Immature natural killer cell (primary cell): ENCODE data around the gene ACSL4. TPM values are rescaled to one million over a fixed set of nuclear protein-coding genes. Genes with fewer than 3 reads are reported as not detected.
"Not testable (repeated sequence)": the region's sequence is repeated elsewhere in the genome, so short reads cannot be mapped to it uniquely, and the experiment has no call there.

Experiments
- DNase-seq, 3 donors: peaks; one replicate each; pipeline ENCODE4 v3.0.0; 2022; ENCODE audit warnings: mixed read lengths in 1 of 3
- H3K27ac Mint-ChIP-seq, 6 donors: one replicate each; pipeline ENCODE4 v1.8.0; 2020; ENCODE audit warnings: mixed read lengths in 6 of 6, mild to moderate bottlenecking in 5 of 6, inconsistent platforms in 4 of 6, moderate library complexity in 3 of 6
- H3K27me3 Mint-ChIP-seq, 3 donors: one replicate each; pipeline ENCODE4 v1.8.0; 2020 to 2021; ENCODE audit warnings: low read depth in 3 of 3, mild to moderate bottlenecking in 3 of 3, mixed read lengths in 3 of 3, moderate library complexity in 3 of 3, inconsistent platforms in 1 of 3
- H3K36me3 Mint-ChIP-seq, 3 donors: one replicate each; pipeline ENCODE4 v1.8.0; 2020; ENCODE audit warnings: mixed read lengths in 3 of 3, inconsistent platforms in 2 of 3, mild to moderate bottlenecking in 2 of 3
- H3K4me1 Mint-ChIP-seq, 2 donors: one replicate each; pipeline ENCODE4 v1.8.0; 2020; ENCODE audit warnings: inconsistent platforms in 2 of 2, mild to moderate bottlenecking in 2 of 2, mixed read lengths in 2 of 2, moderate library complexity in 1 of 2
- H3K4me3 Mint-ChIP-seq, 5 donors: one replicate each; pipeline ENCODE4 v1.8.0; 2020; ENCODE audit warnings: mild to moderate bottlenecking in 5 of 5, mixed read lengths in 5 of 5, inconsistent platforms in 3 of 5, moderate library complexity in 3 of 5
- H3K9me3 Mint-ChIP-seq, 6 donors: one replicate each; pipeline ENCODE4 v1.8.0; 2020; ENCODE audit warnings: mild to moderate bottlenecking in 6 of 6, mixed read lengths in 6 of 6, inconsistent platforms in 4 of 6, moderate library complexity in 3 of 6
- polyA plus RNA-seq, 3 donors: library from polyadenylated mRNA; unstranded; fragments of 300-500 nt; fragmentation: Illumina TruSeq; gene quantifications; one replicate each; pipeline ENCODE4 v1.2.3, GENCODE V29; 2021

The ACSL4 gene
- polyA plus RNA-seq, 3 donors from 2014 or later, result 2.6 to 9.5 (median 8.7) TPM

- no peak overlapping the region for H3K27ac Mint-ChIP-seq
- peaks cover 0 to 3% (median 1%) of the 10 kb centered on the region in 3 donors for H3K27me3 Mint-ChIP-seq
Observed at GRCh38 chrX:109681475-109682081, 51.5 kb downstream of the ACSL4 start.

GRCh38 chrX:109679820-109680219 lies 53.2 kb downstream of the ACSL4 start:
- Mint-ChIP-seq H3K9me3 (no peaks in the 10 kb centered on the region), H3K27me3 (peaks cover 0 to 3% (median 1%) of the 10 kb centered on the region in 3 donors), H3K4me3 (no peak overlapping the region), H3K36me3 (peaks cover 0 to 3% (median 0%) of the 10 kb centered on the region in 3 donors), H3K4me1 (peaks cover 0 to 3% of the 10 kb centered on the region in 2 donors), H3K27ac (peak overlapping the region in 1 of 6 donors; percentile 8)
- no peak for DNase-seq

More at GRCh38 chrX:109681475-109682081, 51.5 kb downstream of the ACSL4 start:
- Mint-ChIP-seq H3K36me3 (peaks cover 0 to 3% (median 0%) of the 10 kb centered on the region in 3 donors), H3K9me3 (no peaks in the 10 kb centered on the region), H3K4me1 (peaks cover 0 to 3% of the 10 kb centered on the region in 2 donors), H3K4me3 (no peak overlapping the region)
- no peak for DNase-seq

DNA sequence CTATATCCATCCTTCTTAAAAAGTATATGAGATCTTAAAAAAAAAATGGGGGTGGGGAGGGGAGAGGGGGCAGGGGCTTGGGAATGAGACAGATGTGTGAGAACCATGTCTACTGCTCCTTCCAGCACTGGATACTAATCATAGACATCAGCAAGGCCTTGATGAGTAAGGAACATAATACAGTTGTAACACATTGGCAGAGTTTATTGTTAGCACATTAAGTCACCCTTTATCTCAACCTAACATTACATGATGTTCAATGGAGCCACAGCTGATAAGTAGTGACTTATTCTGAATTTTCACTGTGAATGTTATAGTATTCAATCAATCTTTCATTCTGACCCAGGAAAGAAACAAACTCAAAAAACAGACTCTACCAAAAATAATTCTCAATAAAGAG lies 60.8 kb downstream of the ACSL4 start:
- no peaks in the 10 kb centered on the region for H3K4me1 Mint-ChIP-seq
- H3K27ac Mint-ChIP-seq, result no peak overlapping the region
- no peaks in the 10 kb centered on the region for H3K9me3 Mint-ChIP-seq
- peaks cover 0 to 8% (median 0%) of the 10 kb centered on the region in 3 donors for H3K36me3 Mint-ChIP-seq
- H3K4me3 Mint-ChIP-seq, result no peak overlapping the region
- peaks cover 0 to 2% (median 2%) of the 10 kb centered on the region in 3 donors for H3K27me3 Mint-ChIP-seq
- DNase-seq, result no peak

- H3K27me3 Mint-ChIP-seq, DNase-seq, H3K4me1 Mint-ChIP-seq, H3K4me3 Mint-ChIP-seq, H3K9me3 Mint-ChIP-seq, H3K27ac Mint-ChIP-seq: not testable (repeated sequence)
- peaks cover 0 to 11% (median 0%) of the 10 kb centered on the region in 3 donors for H3K36me3 Mint-ChIP-seq
Observed at GRCh38 chrX:109671170-109671569, 61.9 kb downstream of the ACSL4 start.

GRCh38 chrX:109667986-109668385 lies 65.1 kb downstream of the ACSL4 start:
- H3K27ac Mint-ChIP-seq, result no peak overlapping the region
- no peak for DNase-seq
- H3K9me3 Mint-ChIP-seq, result no peaks in the 10 kb centered on the region

GRCh38 chrX:109660435-109661143 lies 72.5 kb downstream of the ACSL4 start:
- Mint-ChIP-seq H3K27me3 (no peaks in the 10 kb centered on the region), H3K9me3 (no peaks in the 10 kb centered on the region), H3K27ac (no peak overlapping the region), H3K4me3 (no peak overlapping the region), H3K36me3 (peaks cover 12 to 19% (median 15%) of the 10 kb centered on the region in 3 donors), H3K4me1 (no peaks in the 10 kb centered on the region)
- no peak for DNase-seq

More at GRCh38 chrX:109667986-109668385, 65.1 kb downstream of the ACSL4 start:
- H3K4me3 Mint-ChIP-seq, result no peak overlapping the region
- H3K4me1 Mint-ChIP-seq, result no peaks in the 10 kb centered on the region
- peaks cover 0 to 18% (median 0%) of the 10 kb centered on the region in 3 donors for H3K36me3 Mint-ChIP-seq
- H3K27me3 Mint-ChIP-seq, result peaks cover 0 to 3% (median 2%) of the 10 kb centered on the region in 3 donors

DNA sequence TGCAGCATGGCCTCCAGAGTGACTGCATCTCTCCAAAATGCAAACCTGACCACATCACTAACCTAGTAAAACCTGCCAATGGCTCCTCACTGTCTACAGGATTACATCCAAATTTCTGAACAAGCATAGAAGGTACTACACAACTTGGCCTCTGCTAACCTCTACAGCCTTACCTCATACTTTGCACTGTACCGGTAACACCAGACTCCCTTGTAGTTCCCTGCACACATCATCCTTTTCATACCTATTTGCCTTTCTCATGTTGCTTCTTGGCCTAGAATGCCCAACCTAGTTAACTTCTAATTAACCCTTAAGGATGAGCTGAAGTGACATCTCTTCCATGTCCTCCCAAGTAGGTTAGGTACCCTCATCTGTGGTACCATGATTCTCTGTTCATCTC lies 74.7 kb downstream of the ACSL4 start:
- H3K27me3 Mint-ChIP-seq, result no peaks in the 10 kb centered on the region
- no peak overlapping the region for H3K4me3 Mint-ChIP-seq
- peak overlapping the region in 1 of 6 donors; percentile 5 for H3K27ac Mint-ChIP-seq

GRCh38 chrX:109657364-109657763 lies 75.7 kb downstream of the ACSL4 start:
- not testable (repeated sequence) for H3K9me3 Mint-ChIP-seq, H3K4me3 Mint-ChIP-seq, DNase-seq, H3K4me1 Mint-ChIP-seq, H3K27me3 Mint-ChIP-seq, H3K27ac Mint-ChIP-seq
- H3K36me3 Mint-ChIP-seq, result peaks cover 12 to 15% (median 12%) of the 10 kb centered on the region in 3 donors

More for the DNA sequence above, 74.7 kb downstream of the ACSL4 start:
- no peaks in the 10 kb centered on the region for H3K9me3 Mint-ChIP-seq
- H3K4me1 Mint-ChIP-seq, result peaks cover 0 to 2% of the 10 kb centered on the region in 2 donors
- peaks cover 12 to 19% (median 15%) of the 10 kb centered on the region in 3 donors for H3K36me3 Mint-ChIP-seq
- DNase-seq, result no peak

DNA sequence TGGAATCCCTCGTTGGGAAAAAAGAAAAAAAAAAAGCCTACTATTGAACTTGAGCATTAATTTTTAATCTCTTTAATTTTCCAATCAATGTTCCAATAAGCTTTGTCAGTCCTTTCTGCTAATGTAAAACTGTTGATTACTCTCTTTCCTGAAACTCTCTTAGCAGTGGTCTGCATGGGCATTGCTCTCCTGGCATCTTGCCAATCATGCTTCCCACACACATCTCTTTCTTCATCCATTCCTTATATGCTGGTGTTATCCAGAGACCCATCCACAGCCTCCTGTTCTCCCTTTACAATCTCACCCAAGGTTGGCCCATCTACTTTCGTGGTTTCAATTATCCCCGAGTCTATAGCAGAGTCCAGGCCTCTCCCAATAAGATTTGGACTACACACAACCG lies 76.3 kb downstream of the ACSL4 start:
- no peaks in the 10 kb centered on the region for H3K9me3 Mint-ChIP-seq
- peaks cover 0 to under 1% (median 0%) of the 10 kb centered on the region in 3 donors for H3K27me3 Mint-ChIP-seq
- DNase-seq, result no peak
- peaks cover 0 to 2% of the 10 kb centered on the region in 2 donors for H3K4me1 Mint-ChIP-seq
- H3K4me3 Mint-ChIP-seq, result no peak overlapping the region
- peaks cover 12 to 15% (median 12%) of the 10 kb centered on the region in 3 donors for H3K36me3 Mint-ChIP-seq
- no peak overlapping the region for H3K27ac Mint-ChIP-seq

GRCh38 chrX:109655502-109656201 lies 77.4 kb downstream of the ACSL4 start:
- H3K4me3 Mint-ChIP-seq, result no peak overlapping the region
- H3K4me1 Mint-ChIP-seq, result peaks cover 0 to 2% of the 10 kb centered on the region in 2 donors
- no peaks in the 10 kb centered on the region for H3K9me3 Mint-ChIP-seq
- H3K36me3 Mint-ChIP-seq, result peaks cover 12 to 15% (median 12%) of the 10 kb centered on the region in 3 donors
- no peak for DNase-seq
- no peak overlapping the region for H3K27ac Mint-ChIP-seq
- H3K27me3 Mint-ChIP-seq, result peaks cover 0 to 5% (median 0%) of the 10 kb centered on the region in 3 donors

DNA sequence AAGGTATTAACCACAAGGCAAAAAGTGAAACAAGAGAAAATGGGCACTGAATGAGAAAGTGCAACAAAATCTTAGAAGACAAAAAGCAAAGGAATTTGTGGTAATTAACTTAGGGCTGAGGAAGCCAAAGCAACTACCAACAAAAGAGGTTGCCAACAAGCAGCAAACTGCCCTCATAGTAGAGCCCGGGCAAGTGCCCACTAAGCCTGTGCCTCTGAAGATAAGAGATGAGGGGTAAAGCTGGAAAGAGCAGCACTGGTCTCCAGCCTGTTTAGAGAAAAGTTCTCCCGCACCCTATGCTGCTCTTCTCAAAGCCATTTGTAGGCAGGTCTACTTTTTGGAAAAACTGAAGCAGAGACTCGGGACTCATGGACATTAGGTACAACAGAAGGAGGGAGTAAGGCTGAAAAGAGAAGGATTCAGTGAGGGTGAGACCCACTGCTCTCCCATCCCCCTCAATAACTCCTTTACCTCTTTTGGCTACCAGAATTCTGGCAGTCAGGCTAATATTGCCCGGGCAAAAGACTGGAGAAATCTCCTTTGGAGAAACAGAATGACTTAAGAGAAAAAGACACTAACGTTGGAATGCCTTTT lies 78.4 kb downstream of the ACSL4 start:
- H3K27ac Mint-ChIP-seq, result peak overlapping the region in 2 of 6 donors; percentile 17 to 28
- peaks cover 12 to 15% (median 12%) of the 10 kb centered on the region in 3 donors for H3K36me3 Mint-ChIP-seq
- peaks cover 0 to 5% (median 0%) of the 10 kb centered on the region in 3 donors for H3K27me3 Mint-ChIP-seq
- H3K4me3 Mint-ChIP-seq, result no peak overlapping the region
- H3K9me3 Mint-ChIP-seq, result no peaks in the 10 kb centered on the region
- no peak for DNase-seq
- H3K4me1 Mint-ChIP-seq, result peaks cover 0 to 2% of the 10 kb centered on the region in 2 donors

GRCh38 chrX:109644671-109645070 lies 88.4 kb downstream of the ACSL4 start:
- H3K4me3 Mint-ChIP-seq, result not testable (repeated sequence)

GRCh38 chrX:109643687-109644086 lies 89.4 kb downstream of the ACSL4 start:
- Mint-ChIP-seq H3K36me3 (peaks cover 0 to 3% (median 0%) of the 10 kb centered on the region in 3 donors), H3K9me3 (peaks cover 0 to 1% (median 0%) of the 10 kb centered on the region in 6 donors), H3K4me1 (peaks cover 0 to 3% of the 10 kb centered on the region in 2 donors), H3K27me3 (no peaks in the 10 kb centered on the region), H3K27ac (no peak overlapping the region), H3K4me3 (no peak overlapping the region)
- DNase-seq, result no peak

More at GRCh38 chrX:109644671-109645070, 88.4 kb downstream of the ACSL4 start:
- H3K36me3 Mint-ChIP-seq, H3K27ac Mint-ChIP-seq, H3K27me3 Mint-ChIP-seq, H3K9me3 Mint-ChIP-seq, H3K4me1 Mint-ChIP-seq, DNase-seq: not testable (repeated sequence)
